Stomach (tissue), 9 donors: ENCODE data around the gene NTPCR. TPM values are rescaled to one million over a fixed set of nuclear protein-coding genes. Genes with fewer than 3 reads are reported as not detected.
"Not testable (repeated sequence)": the region's sequence is repeated elsewhere in the genome, so short reads cannot be mapped to it uniquely, and the experiment has no call there.

Experiments used
- DNase-seq, 2 donors: peaks; one replicate each; pipeline versions ENCODE4 v3.0.0 to v3.0.0-alpha.2; 2013 to 2019
- H3K27ac ChIP-seq, 5 donors: fragments of 200-600 bp in 4 of 5; sonication (generic) in 4 of 5; one replicate each; pipeline ENCODE4 v1.5.1; 2013 to 2019; ENCODE audit warnings: mild to moderate bottlenecking in 1 of 5, moderate library complexity in 1 of 5
- H3K27me3 ChIP-seq, 3 donors: fragments of 200-600 bp; sonication (generic); one replicate each; pipeline ENCODE4 v1.5.1; 2017 to 2019; ENCODE audit warnings: mixed run types in 1 of 3
- H3K36me3 ChIP-seq, 4 donors: fragments of 200-600 bp; sonication (generic); 1 replicate in 3 of 4; 2 replicates in 1 of 4; pipeline ENCODE4 v1.5.1; 2016 to 2019
- H3K4me1 ChIP-seq, 4 donors: fragments of 200-600 bp; sonication (generic); one replicate each; pipeline ENCODE4 v1.5.1; 2016 to 2019
- H3K4me3 ChIP-seq, 4 donors: fragments of 200-600 bp; sonication (generic) in 3 of 4; one replicate each; pipeline ENCODE4 v1.5.1; 2016 to 2019; ENCODE audit warnings: mild to moderate bottlenecking in 1 of 4
- H3K9me3 ChIP-seq, 4 donors: fragments of 200-600 bp; sonication (generic); one replicate each; pipeline ENCODE4 v1.5.1; 2016 to 2019
- EP300 ChIP-seq: sonication (generic); formaldehyde crosslinking; IDR thresholded peaks from one replicate; pipeline ENCODE4 v1.6.1; 2017; ENCODE audit warnings: antibody characterized with exemption
- POLR2A ChIP-seq, 4 donors: fragments of 450-650 bp; IDR thresholded peaks; one replicate each; pipeline ENCODE4 v1.6.1; 2016; ENCODE audit warnings: antibody characterized with exemption in 4 of 4, control low read depth in 2 of 4, mild to moderate bottlenecking in 1 of 4, moderate library complexity in 1 of 4
- POLR2AphosphoS5 ChIP-seq, 3 donors: sonication (generic); formaldehyde crosslinking; IDR thresholded peaks; one replicate each; pipeline ENCODE4 v1.6.1; 2016; ENCODE audit warnings: antibody characterized with exemption in 3 of 3
- WGBS, 5 donors: extraction: QIAGEN DNeasy Blood & Tissue Kit in 3 of 5; methylation state at CpG; one replicate each; pipeline versions ENCODE4 v1.1.5 to v1.1.7; 2013 to 2018; 5-methylcytosine and 5-hydroxymethylcytosine counted together
- intact Hi-C: fragments of 100-400 bp; cut with DNase I; formaldehyde crosslinking; loops from one replicate; pipeline ENCODE4 v1.15.1; 2023; ENCODE audit warnings: low total_unique reads
- polyA plus RNA-seq, 3 donors: library from polyadenylated mRNA; stranded (reverse); fragments of 200-250 nt; gene quantifications; one replicate each; pipeline ENCODE4 v1.2.3, GENCODE V29; 2013
- total RNA-seq, 5 donors: library from RNA; depleted of rRNA; stranded (reverse); fragments of >200 nt; gene quantifications; one replicate each; pipeline versions ENCODE4 v1.1.0 to v1.2.3, GENCODE V29; 2014 to 2016
- TF ChIP-seq, protein P1 (sequence below), 7 experiments: fragments of 450-650 bp in 4 of 7; fragments of 200-600 bp in 3 of 7; sonication (generic) in 3 of 7; IDR thresholded peaks; one replicate each; pipeline ENCODE4 v1.5.1; 2016 to 2019; ENCODE audit warnings: antibody characterized with exemption in 7 of 7, control low read depth in 2 of 7, mild to moderate bottlenecking in 1 of 7
- donor health status: healthy with polysubstance abuse.
- donor health status: Bipolar disorder and iron deficiency.
- donor health status: healthy.

The NTPCR gene
- total and polyA plus RNA-seq, 8 donors = 14.9 to 56.3 (median 43.1) TPM

DNA sequence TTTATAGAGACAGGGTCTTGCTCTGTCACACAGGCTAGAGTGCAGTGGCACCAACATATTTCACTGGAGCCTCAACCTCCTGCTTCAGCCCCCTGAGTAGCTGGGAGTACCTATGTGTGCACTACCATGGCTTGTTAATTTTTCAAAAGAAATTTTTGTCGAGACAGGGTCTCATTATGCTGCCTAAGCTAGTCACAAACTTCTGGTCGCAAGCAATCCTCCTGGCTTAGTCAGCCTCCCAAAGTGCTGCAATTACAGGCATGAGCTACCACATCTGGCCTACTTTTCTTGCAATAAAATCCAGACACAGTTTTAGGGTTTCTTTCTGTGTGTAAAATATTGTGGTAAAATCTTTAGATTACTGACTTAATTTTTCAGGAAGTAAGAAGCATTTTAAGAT, 27.9 kb upstream of the NTPCR start:
- no peaks in the 10 kb centered on the region for H3K27me3 ChIP-seq
- no peaks in the 10 kb centered on the region for H3K36me3 ChIP-seq
- 62 to 88% (median 74%) methylated on average over 2 of the region's 2 CpGs for WGBS, 5 donors
- no peaks in the 10 kb centered on the region for H3K9me3 ChIP-seq
- intact Hi-C loops = no loop called here
- TF ChIP-seq POLR2AphosphoS5 (IDR thresholded peaks at IDR 0.05) = no peak
- TF ChIP-seq, protein P1, sequence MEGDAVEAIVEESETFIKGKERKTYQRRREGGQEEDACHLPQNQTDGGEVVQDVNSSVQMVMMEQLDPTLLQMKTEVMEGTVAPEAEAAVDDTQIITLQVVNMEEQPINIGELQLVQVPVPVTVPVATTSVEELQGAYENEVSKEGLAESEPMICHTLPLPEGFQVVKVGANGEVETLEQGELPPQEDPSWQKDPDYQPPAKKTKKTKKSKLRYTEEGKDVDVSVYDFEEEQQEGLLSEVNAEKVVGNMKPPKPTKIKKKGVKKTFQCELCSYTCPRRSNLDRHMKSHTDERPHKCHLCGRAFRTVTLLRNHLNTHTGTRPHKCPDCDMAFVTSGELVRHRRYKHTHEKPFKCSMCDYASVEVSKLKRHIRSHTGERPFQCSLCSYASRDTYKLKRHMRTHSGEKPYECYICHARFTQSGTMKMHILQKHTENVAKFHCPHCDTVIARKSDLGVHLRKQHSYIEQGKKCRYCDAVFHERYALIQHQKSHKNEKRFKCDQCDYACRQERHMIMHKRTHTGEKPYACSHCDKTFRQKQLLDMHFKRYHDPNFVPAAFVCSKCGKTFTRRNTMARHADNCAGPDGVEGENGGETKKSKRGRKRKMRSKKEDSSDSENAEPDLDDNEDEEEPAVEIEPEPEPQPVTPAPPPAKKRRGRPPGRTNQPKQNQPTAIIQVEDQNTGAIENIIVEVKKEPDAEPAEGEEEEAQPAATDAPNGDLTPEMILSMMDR (IDR thresholded peaks at IDR 0.05) = no peak
- TF ChIP-seq POLR2A (IDR thresholded peaks at IDR 0.05) = no peak
- no peak for TF ChIP-seq EP300
- no peak overlapping the region for H3K27ac ChIP-seq
- no peak for DNase-seq
- H3K4me3 ChIP-seq = no peak overlapping the region
- no peaks in the 10 kb centered on the region for H3K4me1 ChIP-seq

DNA sequence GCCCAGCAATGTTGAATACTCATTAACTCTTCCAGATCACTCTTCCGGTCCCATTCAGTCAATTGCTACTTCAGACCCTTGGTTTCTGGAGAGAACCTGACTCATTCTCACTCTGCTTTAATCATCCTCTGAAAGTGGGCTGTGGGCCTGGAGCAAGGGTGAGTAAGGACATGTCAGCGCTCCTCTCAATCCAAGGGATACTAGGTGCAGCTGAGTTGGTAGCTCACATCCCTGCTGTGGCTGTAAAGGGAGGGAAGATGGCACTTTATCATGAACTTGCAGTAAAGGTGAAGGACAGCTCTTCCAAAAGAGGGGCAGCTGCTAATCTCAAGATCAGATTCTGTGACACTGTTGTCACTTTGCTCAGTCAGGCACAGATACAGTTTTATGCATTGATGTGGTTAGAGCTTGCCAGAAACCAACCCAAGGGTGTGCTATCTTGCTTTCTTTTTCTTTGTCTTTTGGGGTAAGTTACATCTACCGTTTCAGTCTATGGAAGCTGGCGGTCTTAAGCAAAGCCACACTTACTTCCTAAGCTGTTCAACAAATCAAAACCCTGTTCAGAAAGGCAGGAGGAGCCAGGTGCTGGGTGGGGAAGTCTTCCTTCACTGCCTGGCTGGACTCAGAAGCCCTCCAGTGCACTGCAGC, 26.5 kb upstream of the NTPCR start:
- Histone ChIP-seq H3K4me3 (no peak overlapping the region), H3K27ac (no peak overlapping the region), H3K4me1 (no peaks in the 10 kb centered on the region), H3K27me3 (no peaks in the 10 kb centered on the region), H3K9me3 (no peaks in the 10 kb centered on the region), H3K36me3 (no peaks in the 10 kb centered on the region)
- WGBS, 5 donors = 79 to 88% (median 84%) methylated on average over 4 of the region's 4 CpGs
- no peak for TF ChIP-seq POLR2AphosphoS5 (IDR thresholded peaks at IDR 0.05)
- no peak for TF ChIP-seq EP300
- TF ChIP-seq, protein P1 (IDR thresholded peaks at IDR 0.05) = no peak
- TF ChIP-seq POLR2A (IDR thresholded peaks at IDR 0.05) = no peak
- DNase-seq = peak in 1 of 2 donors; percentile 49
- intact Hi-C loops = no loop called here

DNA sequence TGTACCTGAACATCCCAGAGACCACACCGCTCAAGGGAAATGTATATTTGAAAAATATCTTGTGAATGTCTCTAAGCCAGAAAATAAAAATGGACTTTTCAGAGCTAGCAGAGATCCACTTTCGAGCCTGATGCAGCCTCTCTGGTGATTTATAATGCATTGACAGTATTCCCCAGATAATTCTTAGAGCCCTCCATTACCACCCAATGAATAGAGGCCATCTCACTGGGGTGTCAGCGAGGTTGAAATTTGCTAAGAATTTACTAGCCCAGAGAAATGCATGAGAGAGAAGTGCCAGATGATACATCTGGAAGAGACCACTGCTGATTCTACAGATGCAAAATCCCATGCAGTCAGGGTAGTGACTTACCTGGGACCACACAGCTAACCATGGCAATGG, 25.5 kb upstream of the NTPCR start:
- H3K36me3 ChIP-seq = no peaks in the 10 kb centered on the region
- DNase-seq = no peak
- WGBS, 5 donors = 89 to 92% (median 90%) methylated on average over 3 of the region's 3 CpGs
- no peaks in the 10 kb centered on the region for H3K4me1 ChIP-seq
- intact Hi-C loops = no loop called here
- no peaks in the 10 kb centered on the region for H3K9me3 ChIP-seq
- no peaks in the 10 kb centered on the region for H3K27me3 ChIP-seq
- TF ChIP-seq POLR2AphosphoS5 (IDR thresholded peaks at IDR 0.05) (no peak), POLR2A (IDR thresholded peaks at IDR 0.05) (no peak), EP300 (no peak)
- TF ChIP-seq, protein P1 (IDR thresholded peaks at IDR 0.05) = no peak
- no peak overlapping the region for H3K27ac ChIP-seq
- no peak overlapping the region for H3K4me3 ChIP-seq

DNA sequence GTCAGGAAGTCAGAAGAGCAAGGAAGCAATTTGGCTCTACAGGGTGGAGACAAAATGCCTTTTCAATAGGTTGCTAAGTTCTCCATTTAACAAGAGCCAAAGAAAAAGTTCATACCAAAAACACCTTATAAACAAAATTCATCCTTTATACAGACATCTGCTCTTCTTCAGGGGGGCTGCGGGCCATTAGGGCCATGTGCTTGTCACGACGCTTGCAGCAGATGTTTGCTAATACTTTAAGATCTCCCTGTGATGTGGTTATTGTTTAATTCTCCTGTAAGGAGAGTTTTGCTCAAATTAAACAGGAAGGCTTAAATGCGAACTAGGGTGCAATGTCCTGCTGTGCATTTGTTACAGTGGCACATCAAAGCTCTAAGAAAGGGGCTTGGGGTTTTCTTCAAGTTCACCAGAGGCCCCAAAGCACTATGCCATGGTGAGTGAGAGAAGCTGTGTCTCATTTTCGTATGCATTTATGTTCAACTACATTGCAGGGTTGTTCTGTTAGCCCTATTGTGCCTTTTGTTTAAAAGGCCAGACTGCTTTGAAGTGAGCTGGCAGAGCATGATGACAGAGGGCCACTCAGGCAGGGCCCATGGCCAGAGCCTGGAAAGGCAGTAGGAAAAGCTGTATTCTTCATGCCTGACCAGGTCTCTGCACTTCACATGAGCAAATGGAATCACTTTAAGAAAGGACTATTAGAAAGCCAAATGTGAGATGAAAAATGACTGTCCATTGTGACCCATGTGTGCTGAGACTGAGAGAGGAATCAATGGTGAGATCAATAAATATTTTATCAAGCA, 24.8 kb upstream of the NTPCR start:
- H3K27ac ChIP-seq = no peak overlapping the region
- H3K9me3 ChIP-seq = no peaks in the 10 kb centered on the region
- no peaks in the 10 kb centered on the region for H3K4me1 ChIP-seq
- H3K36me3 ChIP-seq = no peaks in the 10 kb centered on the region
- intact Hi-C loops = no loop called here
- H3K4me3 ChIP-seq = no peak overlapping the region
- peak in 1 of 2 donors; percentile 26 for DNase-seq
- 63 to 83% (median 73%) methylated on average over 5 of the region's 5 CpGs for WGBS, 5 donors
- TF ChIP-seq POLR2A (IDR thresholded peaks at IDR 0.05) (no peak), POLR2AphosphoS5 (IDR thresholded peaks at IDR 0.05) (no peak), EP300 (no peak)
- TF ChIP-seq, protein P1 (IDR thresholded peaks at IDR 0.05) = no peak
- no peaks in the 10 kb centered on the region for H3K27me3 ChIP-seq

DNA sequence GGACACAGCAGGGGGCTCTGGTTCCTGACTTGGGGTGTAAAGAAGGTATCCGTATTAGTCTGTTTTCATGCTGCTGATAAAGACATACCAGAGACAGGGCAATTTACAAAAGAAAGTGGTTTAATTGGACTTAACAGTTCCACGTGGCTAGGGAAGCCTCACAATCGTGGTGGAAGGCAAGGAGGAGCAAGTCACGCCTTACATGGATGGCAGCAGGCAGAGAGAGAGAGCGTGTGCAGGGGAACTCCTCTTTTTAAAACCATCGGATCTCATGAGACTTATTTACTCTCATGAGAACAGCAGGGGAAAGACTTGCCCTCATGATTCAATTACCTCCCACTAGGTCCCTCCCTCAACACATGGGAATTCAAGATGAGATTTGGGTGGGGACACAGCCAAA, 23.2 kb upstream of the NTPCR start:
- DNase-seq, H3K4me1 ChIP-seq, H3K4me3 ChIP-seq, H3K27ac ChIP-seq, intact Hi-C loops, H3K27me3 ChIP-seq, H3K36me3 ChIP-seq, H3K9me3 ChIP-seq: not testable (repeated sequence)
- 79 to 90% (median 84%) methylated on average over 6 of the region's 6 CpGs for WGBS, 5 donors
